Left cardiac atrium (tissue), 4 donors: ENCODE data around the gene RCAN1. TPM values are rescaled to one million over a fixed set of nuclear protein-coding genes. Genes with fewer than 3 reads are reported as not detected.
"Not testable (repeated sequence)": the region's sequence is repeated elsewhere in the genome, so short reads cannot be mapped to it uniquely, and the experiment has no call there.

ENCODE experiments used
- ATAC-seq, 2 donors: fragments of 200-7000 bp; cut with Tn5 transposase; one replicate each; pipeline ENCODE4 v1.9.1; 2020; ENCODE audit warnings: mild to moderate bottlenecking in 2 of 2, moderate library complexity in 2 of 2
- DNase-seq: peaks from one replicate; pipeline ENCODE4 v3.0.0-alpha.2; 2020
- intact Hi-C, 2 donors: fragments of 100-400 bp; cut with DNase I; formaldehyde crosslinking; loops; one replicate each; pipeline versions ENCODE4 v1.14.1 to v1.15.1; 2022 to 2023
- total RNA-seq, 2 donors: library from RNA; stranded (reverse); fragmentation: NEBNext Ultra II Directional; extraction: Animal tissue kit (Norgen Biotek cat#: 25700); gene quantifications; one replicate each; pipeline ENCODE4 v1.2.1, GENCODE V29; 2021
- donor health status: DM: no; HTN: yes; CAD: no.
- donor health status: DM: no; HTN: yes; CAD: no; lungs with severe emphysema.
- donor health status: DM: yes; HTN: yes; CAD: no.
- donor health status: Dilated cardiomyopathy.

Gene RCAN1
- total RNA-seq, 2 donors from 2014 or later: 34.8 to 35.3 TPM

- ATAC-seq (no peak), DNase-seq (no peak)
- intact Hi-C loops: no loop called here
Measured at GRCh38 chr21:34625030-34625593, 10.2 kb upstream of the RCAN1 start.

GRCh38 chr21:34623516-34623915, 8.6 kb upstream of the RCAN1 start:
- no peak for DNase-seq
- ATAC-seq: no peak
- intact Hi-C loops: no loop called here

GRCh38 chr21:34621434-34622350, 6.8 kb upstream of the RCAN1 start:
- DNase-seq: no peak
- no peak for ATAC-seq
- intact Hi-C loops: no loop called here

- peak; percentile 84 to 88 for ATAC-seq
- intact Hi-C loops: no loop called here
- no peak for DNase-seq
Measured at GRCh38 chr21:34619841-34620665, 5.1 kb upstream of the RCAN1 start.

- DNase-seq (no peak), ATAC-seq (no peak)
- intact Hi-C loops: no loop called here
Measured at GRCh38 chr21:34618941-34619340, 4.0 kb upstream of the RCAN1 start.

GRCh38 chr21:34617753-34618339, 2.9 kb upstream of the RCAN1 start:
- ATAC-seq: no peak
- DNase-seq: no peak
- intact Hi-C loops: no loop called here

- intact Hi-C loops: no loop called here
- peak in 1 of 2 donors; percentile 8 for ATAC-seq
Measured at GRCh38 chr21:34615487-34615814, 538 bp upstream of the RCAN1 start.

GRCh38 chr21:34613679-34614627, 960 bp downstream of the RCAN1 start:
- intact Hi-C loops: no loop called here
- ATAC-seq (no peak), DNase-seq (no peak)

More at GRCh38 chr21:34615487-34615814, 538 bp upstream of the RCAN1 start:
- DNase-seq: no peak

GRCh38 chr21:34612557-34612956, 2.4 kb downstream of the RCAN1 start:
- intact Hi-C loops: no loop called here
- DNase-seq (no peak), ATAC-seq (no peak)

GRCh38 chr21:34612056-34612455, 2.9 kb downstream of the RCAN1 start:
- no peak for ATAC-seq
- DNase-seq: no peak
- intact Hi-C loops: no loop called here

- intact Hi-C loops: no loop called here
- DNase-seq: no peak
Measured at GRCh38 chr21:34611528-34611927, 3.4 kb downstream of the RCAN1 start.

GRCh38 chr21:34609933-34610549, 4.9 kb downstream of the RCAN1 start:
- intact Hi-C loops: no loop called here
- ATAC-seq (no peak), DNase-seq (no peak)

More at GRCh38 chr21:34611528-34611927, 3.4 kb downstream of the RCAN1 start:
- ATAC-seq: no peak

GRCh38 chr21:34609244-34609932, 5.5 kb downstream of the RCAN1 start:
- no peak for ATAC-seq
- no peak for DNase-seq
- intact Hi-C loops: no loop called here

GRCh38 chr21:34607376-34607775, 7.5 kb downstream of the RCAN1 start:
- DNase-seq, ATAC-seq, intact Hi-C loops: not testable (repeated sequence)

- no peak for DNase-seq
- intact Hi-C loops: no loop called here
- ATAC-seq: no peak
Measured at GRCh38 chr21:34606621-34607020, 8.3 kb downstream of the RCAN1 start.

- intact Hi-C loops: no loop called here
- ATAC-seq (no peak), DNase-seq (no peak)
Measured at GRCh38 chr21:34606051-34606450, 8.9 kb downstream of the RCAN1 start.

GRCh38 chr21:34604956-34605355, 10.0 kb downstream of the RCAN1 start:
- ATAC-seq, DNase-seq, intact Hi-C loops: not testable (repeated sequence)
